WTC11 (cell line): ENCODE data around the gene EDC3. TPM values are rescaled to one million over a fixed set of nuclear protein-coding genes. Genes with fewer than 3 reads are reported as not detected.

Experiments used
- ATAC-seq: fragments of 200-7000 bp; cut with Tn5 transposase; 2 replicates; pipeline ENCODE4 v1.10.0; 2021; ENCODE audit warnings: mild to moderate bottlenecking, moderate library complexity
- CTCF ChIA-PET: fragments of 300-600 bp; sonication (Branson Sonifier 250); formaldehyde crosslinking; loops from one replicate; lab custom pipeline; 2021; ENCODE audit warnings: antibody characterized with exemption; lab: Charles Lee
- POLR2A ChIA-PET: fragments of 350-600 bp; sonication (Branson Sonifier 250); formaldehyde crosslinking; loops from one replicate; lab custom pipeline; 2021; ENCODE audit warnings: antibody characterized with exemption; lab: Charles Lee
- DNase-seq: peaks from one replicate; pipeline ENCODE4 v3.0.0; 2021; ENCODE audit warnings: low spot score
- H3K27ac Mint-ChIP-seq: 2 replicates; pipeline ENCODE4 v1.8.0; 2021; ENCODE audit warnings: mixed read lengths
- H3K27me3 Mint-ChIP-seq: 2 replicates; pipeline ENCODE4 v1.8.0; 2021; ENCODE audit warnings: low read depth, mild to moderate bottlenecking, moderate library complexity, mixed read lengths
- H3K36me3 Mint-ChIP-seq: 2 replicates; pipeline ENCODE4 v1.8.0; 2021; ENCODE audit warnings: mixed read lengths
- H3K4me1 Mint-ChIP-seq: 2 replicates; pipeline ENCODE4 v1.8.0; 2022; ENCODE audit warnings: mixed read lengths
- H3K4me3 Mint-ChIP-seq: 2 replicates; pipeline ENCODE4 v1.8.0; 2021; ENCODE audit warnings: mild to moderate bottlenecking, moderate library complexity, mixed read lengths
- H3K9me3 Mint-ChIP-seq: 2 replicates; pipeline ENCODE4 v1.8.0; 2021; ENCODE audit warnings: mixed read lengths
- ATF1 ChIP-seq: sonication (generic); formaldehyde crosslinking; IDR thresholded peaks from 2 replicates; pipeline ENCODE4 v1.8.1; 2023; ENCODE audit warnings: mild to moderate bottlenecking, moderate library complexity, missing genetic modification reagents
- EMX1 ChIP-seq: fragments of 250-450 bp; sonication (Bioruptor Pico); IDR thresholded peaks from 2 replicates; pipeline ENCODE4 v1.8.0; 2021; ENCODE audit warnings: mild to moderate bottlenecking
- ERG ChIP-seq: fragments of 250-450 bp; sonication (Bioruptor Pico); IDR thresholded peaks from 2 replicates; pipeline ENCODE4 v1.8.0; 2021; ENCODE audit warnings: mild to moderate bottlenecking
- ETV6 ChIP-seq: sonication (generic); formaldehyde crosslinking; IDR thresholded peaks from 2 replicates; pipeline ENCODE4 v1.8.1; 2022; ENCODE audit warnings: mild to moderate bottlenecking, missing genetic modification reagents
- HMGXB4 ChIP-seq: sonication (generic); formaldehyde crosslinking; IDR thresholded peaks from 2 replicates; pipeline ENCODE4 v1.8.1; 2023; ENCODE audit warnings: mild to moderate bottlenecking, moderate library complexity, missing genetic modification reagents
- JUN ChIP-seq: sonication (generic); formaldehyde crosslinking; IDR thresholded peaks from 2 replicates; pipeline ENCODE4 v1.8.0; 2023; ENCODE audit warnings: mild to moderate bottlenecking, missing genetic modification reagents
- MAX ChIP-seq: sonication (generic); formaldehyde crosslinking; IDR thresholded peaks from 2 replicates; pipeline ENCODE4 v1.8.0; 2022; ENCODE audit warnings: mild to moderate bottlenecking, missing genetic modification reagents
- MXD4 ChIP-seq: fragments of 250-450 bp; sonication (Bioruptor Pico); IDR thresholded peaks from 2 replicates; pipeline ENCODE4 v1.8.0; 2021; ENCODE audit warnings: mild to moderate bottlenecking, moderate library complexity, borderline replicate concordance
- PREB ChIP-seq: sonication (generic); formaldehyde crosslinking; IDR thresholded peaks from 2 replicates; pipeline ENCODE4 v1.8.1; 2022; ENCODE audit warnings: mild to moderate bottlenecking, missing genetic modification reagents, moderate library complexity, borderline replicate concordance
- PRRX2 ChIP-seq: fragments of 250-450 bp; sonication (Bioruptor Pico); IDR thresholded peaks from 2 replicates; pipeline ENCODE4 v1.8.0; 2021; ENCODE audit warnings: mild to moderate bottlenecking
- SOX15 ChIP-seq: fragments of 250-450 bp; sonication (Bioruptor Pico); IDR thresholded peaks from 2 replicates; pipeline ENCODE4 v1.9.0; 2021; ENCODE audit warnings: mild to moderate bottlenecking
- TEAD4 ChIP-seq: sonication (generic); formaldehyde crosslinking; IDR thresholded peaks from 2 replicates; pipeline ENCODE4 v1.8.0; 2022; ENCODE audit warnings: mild to moderate bottlenecking, missing genetic modification reagents
- ZBTB21 ChIP-seq: sonication (generic); formaldehyde crosslinking; IDR thresholded peaks from 2 replicates; pipeline ENCODE4 v1.8.1; 2023; ENCODE audit warnings: mild to moderate bottlenecking, missing genetic modification reagents, borderline replicate concordance
- ZBTB43 ChIP-seq: sonication (generic); formaldehyde crosslinking; IDR thresholded peaks from 2 replicates; pipeline ENCODE4 v1.8.1; 2023; ENCODE audit warnings: mild to moderate bottlenecking, missing genetic modification reagents
- ZNF512 ChIP-seq: sonication (generic); formaldehyde crosslinking; IDR thresholded peaks from 2 replicates; pipeline ENCODE4 v1.8.1; 2022; ENCODE audit warnings: missing genetic modification reagents, borderline replicate concordance
- ZNF532 ChIP-seq: fragments of 250-450 bp; sonication (Bioruptor Pico); IDR thresholded peaks from 2 replicates; pipeline ENCODE4 v1.9.0; 2021; ENCODE audit warnings: mild to moderate bottlenecking, borderline replicate concordance
- total RNA-seq: library from RNA; stranded (reverse); gene quantifications from 3 replicates; pipeline ENCODE4 v1.2.3, GENCODE V29; 2021

EDC3 gene
- total RNA-seq, 1 experiment from 2014 or later = 54.7 TPM

GRCh38 chr15:74735305-74735704, 39.5 kb upstream of the EDC3 start:
- TF ChIP-seq JUN (no peak), PREB (no peak), ETV6 (CRISPR knock-in tag) (no peak)
- Mint-ChIP-seq H3K4me3 (no peak overlapping the region), H3K36me3 (no peaks in the 10 kb centered on the region), H3K9me3 (peaks cover 10% of the 10 kb centered on the region), H3K4me1 (no peaks in the 10 kb centered on the region), H3K27me3 (peaks cover 80% of the 10 kb centered on the region), H3K27ac (no peak overlapping the region)
- POLR2A ChIA-PET = no interaction called here
- ATAC-seq (no peak), DNase-seq (no peak)
- CTCF ChIA-PET = interaction anchor here (1.4 to 2.3 kb wide), 2 partner anchors 10 to 33 kb away, joined by 3 to 6 read pairs; partner anchors contain the start of gene CYP1A1

GRCh38 chr15:74733269-74733668, 37.4 kb upstream of the EDC3 start:
- Mint-ChIP-seq H3K27me3 (peaks cover 86% of the 10 kb centered on the region), H3K36me3 (no peaks in the 10 kb centered on the region), H3K9me3 (peaks cover 9% of the 10 kb centered on the region), H3K27ac (no peak overlapping the region), H3K4me3 (no peak overlapping the region), H3K4me1 (no peaks in the 10 kb centered on the region)
- ATAC-seq (no peak), DNase-seq (no peak)
- CTCF ChIA-PET = interaction anchor here (1.3 to 2.3 kb wide), 2 partner anchors 35 to 36 kb away, joined by 3 to 6 read pairs; no protein-coding TSS in a partner anchor
- TF ChIP-seq ZNF532 (no peak), ZBTB21 (no peak), ZNF512 (CRISPR knock-in tag) (no peak), MAX (CRISPR knock-in tag) (no peak), ZBTB43 (CRISPR knock-in tag) (no peak), MXD4 (CRISPR knock-in tag) (no peak), TEAD4 (CRISPR knock-in tag) (no peak), ERG (CRISPR knock-in tag) (no peak), SOX15 (CRISPR knock-in tag) (no peak), EMX1 (CRISPR knock-in tag) (no peak), HMGXB4 (CRISPR knock-in tag) (no peak), ATF1 (no peak), PRRX2 (no peak)
- POLR2A ChIA-PET = no interaction called here
